ENCODE data around the gene PADI1.

DNA sequence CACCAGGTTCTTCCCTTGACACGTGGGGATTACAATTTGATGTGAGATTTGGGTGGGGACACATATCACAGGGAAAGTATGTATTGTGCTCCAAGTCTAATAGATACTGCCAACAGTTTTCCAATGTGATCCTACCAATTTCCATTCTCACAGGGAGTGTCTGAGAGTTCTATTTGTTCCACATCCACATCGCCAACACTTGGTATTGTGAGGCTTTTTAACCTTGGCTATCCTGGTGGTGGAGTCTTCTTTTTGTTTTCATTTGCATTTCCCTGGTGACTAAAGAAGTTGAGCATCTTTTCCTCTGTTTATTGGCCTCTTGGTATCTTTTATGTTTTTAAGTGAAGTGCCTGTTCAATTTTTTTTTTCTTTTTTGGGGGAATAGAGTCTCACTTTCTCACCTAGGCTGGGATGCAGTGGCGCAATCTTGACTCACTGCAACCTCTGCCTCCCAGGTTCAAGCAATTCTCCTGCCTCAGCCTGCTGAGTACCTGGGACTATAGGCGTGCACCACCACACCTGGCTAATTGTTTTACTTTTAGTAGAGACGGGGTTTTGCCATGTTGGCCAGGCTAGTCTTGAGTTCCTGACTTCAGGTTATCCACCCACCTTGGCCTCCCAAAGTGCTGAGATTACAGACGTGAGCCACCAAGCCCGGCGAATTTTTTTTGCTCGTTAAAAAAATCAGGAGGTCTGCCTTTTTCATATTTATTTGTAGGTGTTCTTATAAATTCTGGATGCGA, 15.9 kb upstream of the PADI1 start:
- TF ChIP-seq, protein P1, sequence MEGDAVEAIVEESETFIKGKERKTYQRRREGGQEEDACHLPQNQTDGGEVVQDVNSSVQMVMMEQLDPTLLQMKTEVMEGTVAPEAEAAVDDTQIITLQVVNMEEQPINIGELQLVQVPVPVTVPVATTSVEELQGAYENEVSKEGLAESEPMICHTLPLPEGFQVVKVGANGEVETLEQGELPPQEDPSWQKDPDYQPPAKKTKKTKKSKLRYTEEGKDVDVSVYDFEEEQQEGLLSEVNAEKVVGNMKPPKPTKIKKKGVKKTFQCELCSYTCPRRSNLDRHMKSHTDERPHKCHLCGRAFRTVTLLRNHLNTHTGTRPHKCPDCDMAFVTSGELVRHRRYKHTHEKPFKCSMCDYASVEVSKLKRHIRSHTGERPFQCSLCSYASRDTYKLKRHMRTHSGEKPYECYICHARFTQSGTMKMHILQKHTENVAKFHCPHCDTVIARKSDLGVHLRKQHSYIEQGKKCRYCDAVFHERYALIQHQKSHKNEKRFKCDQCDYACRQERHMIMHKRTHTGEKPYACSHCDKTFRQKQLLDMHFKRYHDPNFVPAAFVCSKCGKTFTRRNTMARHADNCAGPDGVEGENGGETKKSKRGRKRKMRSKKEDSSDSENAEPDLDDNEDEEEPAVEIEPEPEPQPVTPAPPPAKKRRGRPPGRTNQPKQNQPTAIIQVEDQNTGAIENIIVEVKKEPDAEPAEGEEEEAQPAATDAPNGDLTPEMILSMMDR (conservative IDR thresholded peaks at IDR 0.05; ENCODE audit: low read length): no peak
- TF ChIP-seq EZH2phosphoT487 (IDR thresholded peaks at IDR 0.05; ENCODE audit: borderline replicate concordance, low read depth, low read length): no peak
